Measurements from ENCODE around the gene PRDM2.

The PRDM2 gene

DNA sequence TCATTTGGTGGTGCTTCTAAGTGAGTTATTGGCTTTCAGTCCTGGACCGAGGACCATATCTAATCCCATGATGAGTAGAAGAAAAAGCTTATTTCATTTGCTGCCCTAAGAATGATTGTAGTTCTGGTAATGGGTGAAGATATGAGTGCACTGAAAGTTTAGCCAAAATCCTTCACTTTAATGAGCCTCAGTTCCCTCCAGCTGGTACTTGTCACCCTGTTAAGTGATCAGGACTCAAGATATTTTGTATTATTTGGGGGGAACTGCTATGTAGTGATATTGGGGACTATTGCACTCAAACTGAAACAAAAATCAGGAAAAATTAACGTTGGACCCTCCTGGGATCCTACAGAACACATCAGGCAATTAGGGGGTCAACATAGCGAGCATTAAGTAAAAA is 165.9 kb downstream of the PRDM2 start:
- no peak for DNase-seq

- no peak for DNase-seq
Measured at GRCh38 chr1:13867603-13868002, 167.6 kb downstream of the PRDM2 start.

DNA sequence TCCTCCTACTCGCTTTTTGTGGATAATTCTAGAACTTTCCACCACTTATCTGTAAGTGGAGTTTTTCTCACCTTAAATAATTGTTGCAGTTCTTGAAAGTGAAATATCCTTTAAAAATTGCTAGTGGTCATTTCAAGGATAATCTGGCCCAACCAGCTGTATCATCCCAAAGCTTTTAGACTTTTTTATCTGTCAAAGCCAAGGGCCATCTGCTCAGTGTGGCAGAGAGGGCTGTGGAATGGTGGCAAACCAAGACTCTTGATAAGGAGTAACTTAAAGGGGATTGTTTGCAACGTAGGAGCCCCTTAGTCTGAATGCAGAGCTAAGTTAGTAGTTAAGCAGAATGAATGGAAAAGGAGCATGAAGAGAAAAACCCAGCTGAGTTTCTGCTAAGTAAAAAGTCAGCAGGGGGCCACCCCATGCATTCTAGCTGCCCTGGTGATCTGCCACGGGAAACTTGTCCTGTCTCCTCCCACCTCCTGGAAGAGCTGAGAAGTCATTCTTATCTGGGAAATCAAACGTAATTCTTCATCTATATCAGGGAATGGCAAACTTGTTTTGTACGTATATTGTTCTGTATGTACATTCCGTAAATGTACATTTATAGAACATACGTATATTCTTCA is 169.3 kb downstream of the PRDM2 start:
- DNase-seq, result no peak

DNA sequence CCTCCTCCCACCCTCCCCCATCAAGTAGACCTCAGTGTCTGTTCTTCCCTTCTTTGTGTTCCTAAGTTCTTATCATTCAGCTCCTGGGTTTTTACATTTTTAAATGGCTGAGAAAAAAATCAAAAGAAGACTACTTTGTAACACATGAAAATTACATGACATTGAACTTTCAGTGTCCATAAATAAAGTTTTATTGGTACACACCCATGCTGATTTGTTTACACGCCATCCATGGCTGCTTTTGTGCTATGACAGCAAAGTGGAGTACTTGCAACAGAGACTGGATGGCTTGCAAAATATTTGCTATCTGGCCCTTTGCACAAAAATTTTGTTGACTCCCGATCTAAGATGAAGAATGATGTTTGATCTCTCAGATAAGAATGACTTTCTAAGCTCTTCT is 171.4 kb downstream of the PRDM2 start:
- DNase-seq, result no peak

GRCh38 chr1:13871886-13872285 is 171.9 kb downstream of the PRDM2 start:
- no peak for DNase-seq

DNA sequence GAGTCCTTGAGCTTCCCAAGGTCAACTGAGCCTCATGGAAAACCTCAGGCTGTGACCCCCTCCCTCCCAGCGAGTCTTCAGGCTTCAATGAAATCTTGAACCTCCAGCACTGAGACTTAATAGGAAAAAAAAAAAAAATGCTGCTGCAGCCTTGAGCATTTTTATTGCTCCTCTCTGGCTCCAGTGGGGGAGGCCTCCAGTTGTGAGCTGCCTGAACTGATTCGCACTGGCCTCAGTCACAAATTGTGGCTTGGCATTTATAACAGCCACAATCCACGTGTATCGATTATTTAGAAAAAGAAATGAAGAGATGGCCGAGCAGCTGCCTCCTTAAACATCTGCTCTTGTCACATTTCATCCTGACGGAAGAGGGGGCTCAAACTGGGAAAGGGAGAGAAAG is 173.0 kb downstream of the PRDM2 start:
- no peak for DNase-seq
